NCI-H748 (cell line): ENCODE measurements around the gene C22orf39.
A peak's percentile ranks its signal among the peaks of the same experiment; 100 is the strongest.

Experiments
- DNase-seq: peaks from one replicate; lab custom pipeline; 2025; ENCODE audit not compliant: unreplicated experiment; lab: John Stamatoyannopoulos, UW

The C22orf39 gene

DNA sequence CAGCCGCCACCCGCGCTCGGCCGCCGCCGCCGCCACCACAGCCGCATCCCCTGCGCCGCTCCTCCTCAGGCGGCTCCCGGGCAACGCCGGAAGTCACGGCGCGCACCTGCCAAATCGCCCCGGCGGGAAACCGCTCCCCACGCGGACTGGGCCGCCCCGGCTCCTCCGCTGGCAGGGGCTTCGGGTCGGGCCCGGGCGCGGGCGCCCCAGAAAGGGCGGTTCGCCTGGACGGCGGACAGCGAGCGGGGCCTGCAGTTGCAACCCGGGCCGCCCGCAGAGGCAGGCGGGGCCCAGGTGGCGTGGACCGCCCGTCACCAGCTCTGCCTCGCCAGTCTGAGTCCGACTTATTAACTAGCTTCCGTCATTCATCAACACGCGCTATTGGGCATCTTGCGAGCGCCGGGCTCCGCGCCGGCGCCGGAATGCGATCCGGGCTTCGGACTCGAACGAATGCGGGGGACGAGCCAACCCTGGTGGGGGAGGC lies 15.8 kb downstream of the C22orf39 start, which contains the start of gene HIRA:
Gene HIRA, minus strand, starts transcription at position 85 of the 484 bp plus-strand sequence. CDS start 257 bp downstream, outside the sequence.
- DNase-seq = peak; percentile 86

DNA sequence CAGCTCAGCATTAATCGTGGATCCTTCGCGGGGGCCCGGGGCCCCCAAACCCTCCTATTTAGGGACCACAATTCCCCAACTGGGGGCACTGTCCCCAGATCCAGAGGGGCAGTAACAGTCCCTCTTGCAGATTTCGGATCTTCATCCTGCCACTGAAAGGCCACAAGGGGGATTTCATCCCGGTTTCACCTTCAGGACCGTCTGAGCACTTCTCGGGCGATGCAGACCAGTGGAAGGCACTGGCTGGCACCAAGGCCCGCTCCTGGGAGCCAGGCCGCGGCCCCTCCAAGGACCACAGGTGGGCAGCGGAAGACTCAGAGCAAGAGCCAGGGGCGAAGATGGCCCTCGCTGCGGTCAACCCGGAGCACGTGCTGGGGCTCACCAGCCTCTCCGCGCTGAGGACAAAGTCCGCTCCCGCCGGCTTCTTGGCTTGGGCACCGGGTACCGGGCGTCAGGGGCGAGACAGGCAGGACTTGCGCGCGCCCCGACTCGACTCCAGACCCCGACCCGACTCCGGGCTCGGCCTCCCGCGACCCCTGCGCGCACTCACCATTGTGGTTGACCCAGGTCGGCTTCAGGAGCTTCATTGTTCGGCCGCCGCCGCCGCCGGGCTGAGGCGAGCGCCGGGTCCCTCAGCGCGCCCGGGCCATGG lies 16.5 kb downstream of the C22orf39 start:
- DNase-seq = peak; percentile 47

DNA sequence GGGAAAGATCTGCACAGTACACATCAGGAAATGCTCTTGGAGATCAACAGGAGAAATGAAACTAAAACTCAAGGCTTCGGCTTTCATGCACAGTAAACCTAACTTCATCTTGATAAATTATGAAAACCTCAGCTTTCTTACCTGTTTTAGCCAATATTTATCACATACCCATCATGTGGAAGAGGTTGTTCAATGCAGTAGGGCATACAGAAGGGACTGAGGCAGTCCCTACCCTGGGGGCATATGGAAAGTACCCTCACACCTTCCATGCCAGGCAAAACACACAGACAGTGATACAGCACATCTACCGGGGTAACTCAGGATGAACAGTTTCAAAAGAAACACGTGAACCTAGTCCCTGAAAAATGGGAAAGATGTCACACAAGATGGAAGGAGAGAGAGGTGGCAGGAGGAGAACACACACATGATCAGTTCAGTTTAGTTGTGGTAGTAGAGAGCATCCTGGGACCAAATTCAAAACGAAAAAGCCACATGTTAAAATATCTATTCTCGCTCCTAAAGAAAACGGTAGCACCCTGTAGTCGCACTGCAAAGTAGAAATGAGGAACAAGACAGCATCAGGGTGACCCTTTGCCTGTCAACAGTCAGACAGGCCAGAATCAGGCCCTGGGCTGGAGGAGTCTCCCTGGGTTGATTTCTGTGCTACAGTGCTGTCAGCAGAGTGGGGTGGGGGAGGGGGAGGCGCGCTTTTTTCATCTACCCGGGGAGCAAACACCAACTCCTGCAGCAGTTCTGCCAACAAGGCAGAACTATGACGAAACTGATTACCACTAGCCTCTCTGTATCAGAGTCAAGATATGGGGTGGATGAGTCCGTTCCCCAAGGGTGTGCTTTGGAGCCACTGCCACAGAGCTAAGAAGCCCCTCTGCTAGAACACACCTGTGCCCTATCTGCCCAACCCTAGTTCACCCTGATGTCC lies 17.3 kb downstream of the C22orf39 start:
- DNase-seq = peak; percentile 24

DNA sequence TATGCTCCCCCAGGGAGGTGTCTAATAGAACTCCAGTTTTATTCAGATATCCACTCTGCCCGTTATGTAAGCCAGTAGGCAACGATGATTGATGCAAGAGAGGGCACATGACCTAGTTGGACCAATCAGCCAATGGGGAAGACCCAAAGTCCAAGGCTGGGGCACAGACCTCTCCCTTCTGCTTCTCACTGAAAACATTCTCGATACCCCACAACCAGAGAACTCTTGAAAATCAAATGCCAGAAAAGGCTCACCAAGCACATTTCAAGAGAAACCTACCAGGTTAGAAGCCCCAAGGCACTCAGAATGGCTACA lies 23.4 kb downstream of the C22orf39 start:
- DNase-seq = no peak

DNA sequence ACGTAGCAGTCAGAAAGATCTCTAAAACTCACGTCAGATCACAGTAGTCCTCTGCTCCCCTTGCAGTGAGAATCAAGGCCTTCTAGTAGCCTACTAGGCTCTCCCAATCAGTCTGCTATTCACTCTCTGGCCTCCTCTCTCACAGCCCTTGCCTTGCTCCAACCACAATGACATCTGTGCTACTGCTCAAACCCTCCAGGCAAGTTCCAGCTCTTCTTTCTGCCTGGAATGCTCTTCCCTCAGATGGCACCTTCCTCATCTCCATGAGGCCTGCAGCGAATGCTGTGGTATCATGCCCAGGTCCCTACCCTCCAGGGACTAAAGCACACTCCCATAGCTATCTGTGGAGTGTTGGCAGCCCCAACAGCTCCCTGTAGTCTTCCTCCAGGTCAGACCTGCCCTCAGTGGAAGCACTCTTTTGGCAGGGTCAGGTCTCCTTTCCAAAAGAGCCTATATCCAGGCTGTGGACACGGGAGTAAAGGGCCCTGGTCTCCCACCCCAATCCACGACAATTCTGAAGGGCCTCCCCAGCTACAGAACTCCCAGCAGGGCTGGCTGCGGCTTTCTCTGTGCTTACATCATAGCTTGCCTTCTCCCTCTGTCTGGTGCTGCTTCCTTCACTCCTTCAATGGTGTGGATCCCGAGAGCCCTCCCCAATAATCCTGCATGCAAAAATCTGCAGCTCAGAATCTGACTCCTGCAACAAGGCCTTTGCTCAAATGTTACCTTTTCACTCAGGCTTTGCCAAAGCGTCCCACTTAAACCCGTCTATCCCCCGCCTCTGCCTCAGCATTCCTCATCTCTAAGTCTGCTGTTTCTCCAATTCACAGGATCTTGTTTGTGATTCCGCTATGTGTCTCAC lies 24.8 kb downstream of the C22orf39 start:
- DNase-seq = no peak

DNA sequence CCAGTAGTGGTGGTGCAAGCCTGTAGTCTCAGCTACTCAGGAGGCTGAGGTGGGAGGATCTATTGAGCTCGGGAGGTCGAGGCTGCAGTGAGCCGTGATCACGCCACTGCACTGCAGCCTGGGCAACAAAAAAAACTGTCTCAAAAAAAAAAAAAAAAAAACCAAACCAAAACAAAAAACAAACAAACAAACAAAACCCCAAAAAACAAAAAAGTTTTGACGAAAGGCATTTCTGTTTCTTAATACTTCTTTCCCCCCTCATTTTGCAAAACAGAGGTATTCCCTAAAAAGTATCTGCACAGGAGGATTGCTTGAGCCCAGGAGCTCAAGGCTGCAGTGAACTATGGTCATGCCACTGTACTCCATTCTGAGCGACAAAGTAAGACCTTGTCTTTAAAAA lies 27.2 kb downstream of the C22orf39 start:
- no peak for DNase-seq

DNA sequence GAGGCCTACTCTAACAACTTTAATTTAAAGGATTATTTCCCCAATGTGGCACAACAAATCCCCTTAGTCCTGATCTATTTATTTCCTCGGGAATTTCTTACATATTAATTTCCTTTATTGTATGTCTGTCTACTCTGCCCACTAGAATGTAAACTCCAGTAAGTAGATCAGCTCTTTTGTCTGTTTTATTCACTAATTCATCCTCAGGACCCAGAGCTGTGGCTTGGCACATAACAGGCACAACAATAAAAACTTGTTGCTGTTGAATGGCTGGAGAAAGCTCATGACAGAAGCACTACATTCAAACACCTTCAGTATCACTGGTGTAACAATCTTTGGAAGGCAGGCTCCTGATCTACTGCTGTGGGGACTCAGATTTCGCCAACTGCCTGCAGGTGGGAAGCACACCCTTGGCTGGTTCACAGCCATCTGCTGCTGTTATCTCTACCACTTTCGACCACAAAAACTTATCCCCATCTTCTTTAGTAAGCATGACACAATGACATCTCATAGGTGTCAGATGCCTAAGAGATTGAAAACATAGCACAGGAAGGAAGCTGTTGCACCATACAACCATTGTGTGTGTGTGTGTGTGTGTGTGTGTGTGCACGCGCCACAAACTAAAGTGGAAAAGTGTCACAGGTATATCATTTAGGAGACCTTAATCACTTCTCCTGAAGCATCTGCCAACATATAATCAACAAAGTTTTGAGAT lies 27.9 kb downstream of the C22orf39 start:
- peak; percentile 13 for DNase-seq

DNA sequence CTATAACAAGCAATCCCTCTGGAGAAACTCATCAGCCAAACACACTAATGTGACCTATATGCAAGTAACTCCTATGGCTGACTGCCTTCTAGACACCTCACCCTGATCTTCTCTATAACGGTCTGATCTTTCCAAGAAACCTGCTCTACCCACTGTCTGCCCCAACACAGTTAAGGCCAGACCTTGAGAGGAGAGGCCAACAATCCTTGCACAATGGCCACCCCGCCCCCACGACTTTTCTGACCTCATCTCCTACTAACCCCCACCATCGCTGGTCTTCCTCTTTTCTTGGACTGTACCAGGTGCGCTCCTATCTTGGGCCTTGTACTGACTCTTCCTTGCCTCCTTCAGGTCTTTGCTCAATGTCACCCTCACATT lies 28.4 kb downstream of the C22orf39 start:
- no peak for DNase-seq

DNA sequence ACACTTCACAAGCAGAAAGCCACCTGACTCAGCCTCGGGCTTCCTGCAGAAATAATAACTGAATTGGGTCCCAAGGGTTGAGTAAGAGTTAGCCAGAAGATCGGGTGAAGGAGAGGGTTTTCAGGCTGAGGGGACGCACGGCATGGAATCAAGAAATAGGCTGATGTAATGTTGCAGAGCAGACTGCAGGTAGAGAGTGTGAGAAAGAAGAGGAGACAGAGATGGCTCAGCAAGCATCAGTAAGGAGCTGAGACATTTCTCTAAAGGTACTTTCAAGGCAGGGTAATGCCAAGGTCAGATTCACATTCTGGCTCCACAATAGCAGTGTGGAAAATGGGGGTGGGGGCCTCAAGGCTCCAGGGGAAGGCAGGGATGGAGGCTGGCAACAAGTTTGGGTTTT lies 34.6 kb downstream of the C22orf39 start:
- DNase-seq = no peak

DNA sequence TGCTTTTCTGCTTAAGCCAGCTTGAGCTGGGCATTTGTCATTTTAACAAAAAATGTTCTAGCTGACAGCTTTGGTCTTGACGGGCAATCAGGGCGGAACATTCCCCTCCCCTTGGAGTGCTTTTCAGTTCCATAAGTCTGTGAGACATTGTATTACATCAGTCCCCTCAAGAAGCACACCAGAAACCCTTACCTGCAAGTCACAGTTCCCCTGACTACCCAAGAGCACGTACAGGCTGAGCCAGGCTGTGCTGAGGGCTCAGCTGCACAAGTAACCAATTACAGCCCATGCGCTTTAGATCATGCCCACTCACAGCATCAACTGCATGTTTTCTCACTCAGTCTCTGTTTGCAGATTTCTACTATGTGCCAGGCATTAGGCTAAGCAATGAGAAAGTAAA lies 35.0 kb downstream of the C22orf39 start:
- no peak for DNase-seq

DNA sequence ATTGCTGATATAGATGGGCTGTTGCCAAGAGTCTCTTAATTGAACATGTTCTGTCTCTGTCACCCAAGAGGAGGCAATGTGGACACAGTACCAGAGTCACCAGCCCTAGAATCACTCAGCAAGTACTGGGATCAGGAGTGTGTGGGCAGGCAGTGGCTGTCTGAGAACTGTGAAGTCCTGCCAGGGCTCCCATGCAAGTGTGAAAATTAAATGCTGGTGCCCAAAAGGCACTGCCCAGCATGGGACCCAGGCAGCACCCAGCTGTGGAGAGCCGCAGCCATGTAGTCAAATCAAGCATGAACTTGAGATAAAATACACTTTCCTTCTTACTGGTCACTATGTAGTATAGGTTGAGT lies 35.8 kb downstream of the C22orf39 start:
- no peak for DNase-seq

DNA sequence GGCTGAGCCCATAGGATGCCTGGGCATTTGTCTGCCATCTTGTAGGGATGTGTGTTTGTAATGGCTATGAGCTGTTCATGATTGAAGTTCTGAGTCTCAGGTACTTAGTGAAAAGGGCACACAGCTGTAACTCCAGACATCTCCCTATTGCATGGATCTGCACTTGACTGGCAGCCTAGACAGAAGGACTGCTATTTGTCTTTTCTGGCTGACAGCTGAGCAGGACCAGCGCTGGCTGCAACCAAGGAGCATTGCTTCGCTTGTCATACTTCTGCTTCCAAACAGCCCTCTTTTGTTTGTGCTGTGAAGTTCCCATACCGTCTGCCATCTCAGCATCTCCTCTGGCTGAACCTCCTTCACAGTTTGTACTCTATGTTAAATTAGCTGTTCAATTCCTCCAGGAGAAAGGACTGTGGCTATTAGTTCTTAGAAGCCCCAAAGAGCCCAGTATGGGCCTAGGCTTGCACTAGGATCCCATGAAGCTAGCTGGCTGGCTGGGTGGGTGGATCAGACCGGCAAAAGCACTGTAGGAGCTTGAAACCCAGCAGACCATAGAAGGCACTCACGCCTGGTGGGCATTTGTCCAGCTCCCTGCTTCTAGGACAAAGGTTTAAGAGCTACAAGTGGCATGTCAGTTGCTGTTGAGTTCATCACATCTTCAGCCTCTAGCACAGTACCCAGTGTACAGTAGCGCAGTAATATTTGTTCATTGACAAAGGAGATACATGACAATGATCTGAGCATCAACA lies 36.4 kb downstream of the C22orf39 start:
- no peak for DNase-seq

DNA sequence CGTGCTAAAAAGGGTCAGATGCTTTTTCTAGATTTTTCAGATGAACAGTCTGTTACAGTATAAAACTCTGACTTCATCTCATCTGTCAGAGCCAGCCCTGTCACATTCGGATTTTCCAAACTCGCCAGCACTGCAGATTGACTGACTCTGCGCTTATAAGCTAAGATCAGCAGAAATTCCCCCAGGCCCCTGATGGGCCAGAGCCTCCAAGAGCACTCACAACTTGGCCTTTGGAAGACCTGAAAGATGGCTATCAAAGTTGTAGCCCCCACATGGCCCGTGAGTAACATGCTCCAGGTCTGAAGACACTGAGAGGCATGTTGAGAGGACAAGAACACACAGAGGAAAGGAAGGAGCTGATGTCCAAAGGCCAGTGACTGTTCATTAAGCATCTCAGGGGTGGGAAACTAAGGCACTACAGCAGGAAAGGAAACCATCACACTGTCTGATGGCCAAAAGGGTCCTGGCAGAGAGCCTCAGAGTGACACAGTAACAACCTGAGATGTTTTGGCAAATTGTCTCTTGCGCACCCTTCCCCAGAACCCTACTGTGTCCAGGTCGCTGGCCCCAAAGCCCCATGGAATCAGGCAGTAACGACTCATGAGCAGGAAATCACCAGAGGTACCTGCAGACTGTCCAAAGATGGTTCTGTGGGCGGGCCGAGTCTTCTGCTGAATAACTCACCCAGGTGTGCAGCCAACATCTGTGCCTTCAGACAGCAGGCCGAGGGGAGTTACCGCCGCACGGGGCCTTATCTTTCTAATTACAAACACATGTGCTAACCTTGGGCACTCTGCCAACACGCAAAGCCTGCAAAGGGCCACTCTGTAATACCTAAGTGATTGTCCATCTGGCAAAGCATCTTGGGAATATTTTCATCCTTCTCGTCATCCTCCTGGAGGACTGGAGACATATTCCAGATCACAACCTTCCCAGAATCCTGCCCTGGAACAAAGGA lies 39.6 kb downstream of the C22orf39 start:
- DNase-seq = peak; percentile 18

DNA sequence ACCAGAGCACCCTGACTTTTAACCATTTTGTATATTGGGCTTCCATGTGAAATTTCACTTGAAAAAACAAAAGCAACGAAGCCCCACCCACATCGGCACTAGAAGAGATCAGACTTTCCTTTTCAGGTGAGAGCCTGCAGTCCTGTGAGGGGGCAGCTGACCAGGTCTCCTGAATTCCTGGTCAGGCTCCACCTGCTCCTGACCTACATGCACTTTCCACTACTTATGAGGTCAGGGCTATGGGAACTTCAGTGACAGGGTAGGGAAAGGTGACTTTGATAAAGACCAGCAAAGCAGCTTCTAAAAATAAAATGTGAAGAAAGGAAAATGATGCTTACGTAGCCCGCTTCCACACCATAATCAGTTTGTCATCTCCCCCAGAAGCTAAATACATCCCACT lies 40.7 kb downstream of the C22orf39 start:
- no peak for DNase-seq

DNA sequence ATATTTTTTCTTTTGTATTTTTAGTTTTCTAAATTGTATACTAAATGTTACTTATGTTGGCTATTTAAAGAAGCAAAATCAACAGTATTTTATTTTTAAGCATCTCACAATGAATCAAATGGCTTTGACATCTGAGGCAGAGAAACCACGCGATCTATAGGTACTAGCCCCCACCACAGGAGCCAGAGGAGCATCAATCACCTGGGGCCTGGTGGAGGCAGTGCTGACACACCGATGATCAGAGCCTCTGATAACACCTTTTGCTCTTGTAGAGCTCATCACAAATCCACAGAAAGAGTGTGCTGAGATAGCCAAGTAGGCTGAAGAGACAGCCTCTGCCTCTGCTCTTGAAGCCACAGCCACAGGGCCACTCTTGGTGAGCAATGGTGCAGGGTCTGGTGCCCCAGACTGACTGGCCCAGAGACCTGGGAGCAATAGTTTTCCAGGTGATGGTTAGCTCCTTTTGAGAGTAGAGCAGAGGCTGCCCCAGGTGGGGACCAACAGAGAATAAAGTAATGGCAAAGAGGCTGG lies 41.2 kb downstream of the C22orf39 start:
- no peak for DNase-seq

DNA sequence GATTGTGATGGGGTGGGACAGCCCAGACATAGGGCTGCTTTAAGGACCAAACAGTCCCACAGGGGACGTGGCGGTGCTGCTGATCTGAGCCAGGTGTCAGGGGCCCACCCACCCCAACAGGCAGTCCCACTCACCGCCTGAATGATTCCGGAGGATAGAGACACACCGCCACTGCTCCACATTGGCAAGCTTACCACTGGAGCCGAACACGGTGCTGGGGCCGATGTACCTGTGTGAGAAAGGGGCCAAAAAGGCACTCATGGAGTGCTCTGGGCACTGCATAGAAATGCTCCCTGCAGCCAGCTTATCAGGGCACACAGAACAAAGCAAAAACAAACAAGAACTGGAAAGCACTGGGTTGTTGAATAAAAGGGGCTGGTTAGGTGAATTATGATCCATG lies 41.9 kb downstream of the C22orf39 start:
- no peak for DNase-seq

DNA sequence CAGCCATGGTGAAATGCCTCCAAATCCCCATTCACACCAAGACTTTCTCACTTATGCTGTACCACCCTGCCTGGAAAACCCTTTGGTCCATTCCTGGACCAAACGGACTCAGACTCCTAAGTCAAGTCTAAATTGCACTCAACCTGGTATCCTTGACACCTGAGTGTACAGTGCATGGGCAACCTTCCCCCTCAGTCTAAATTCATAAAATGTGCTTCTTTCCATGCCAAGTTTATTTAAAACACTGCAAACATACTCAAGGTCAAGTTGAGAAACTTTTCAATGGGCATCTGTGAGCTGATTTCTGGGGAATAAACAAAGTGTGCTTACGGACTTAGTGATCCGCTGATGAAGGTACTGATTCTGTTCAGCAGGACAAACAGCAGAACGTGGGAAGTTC lies 42.4 kb downstream of the C22orf39 start:
- DNase-seq = no peak

DNA sequence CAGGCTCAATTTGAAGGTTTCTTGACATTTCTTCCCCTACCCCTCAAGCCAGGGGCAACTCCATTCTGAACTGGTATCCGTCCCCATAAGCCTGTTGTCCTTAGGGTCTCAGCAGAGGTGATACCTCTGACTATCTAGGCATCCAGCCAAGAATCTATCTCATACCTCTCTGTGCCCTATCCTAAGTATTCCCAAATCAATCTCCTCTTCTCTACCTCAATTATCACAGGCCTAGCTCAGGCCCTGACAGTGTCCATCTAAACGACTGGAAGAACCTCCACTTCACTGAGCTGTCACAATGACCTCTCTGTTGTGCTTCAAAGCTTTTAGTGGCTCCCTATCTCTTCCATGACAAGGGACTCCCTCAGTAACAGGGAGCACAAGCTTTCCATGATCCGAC lies 42.8 kb downstream of the C22orf39 start:
- DNase-seq = no peak
